CD4-positive, alpha-beta T cell treated with Interleukin-17A for 4 hours (primary cell): ENCODE results near the gene PLCXD1.
"Not testable (repeated sequence)": the region's sequence is repeated elsewhere in the genome, so short reads cannot be mapped to it uniquely, and the experiment has no call there.

Source experiments
- DNase-seq: peaks from one replicate; pipeline ENCODE4 v3.0.0-alpha.2; 2020; ENCODE audit warnings: mixed read lengths

Gene PLCXD1

DNA sequence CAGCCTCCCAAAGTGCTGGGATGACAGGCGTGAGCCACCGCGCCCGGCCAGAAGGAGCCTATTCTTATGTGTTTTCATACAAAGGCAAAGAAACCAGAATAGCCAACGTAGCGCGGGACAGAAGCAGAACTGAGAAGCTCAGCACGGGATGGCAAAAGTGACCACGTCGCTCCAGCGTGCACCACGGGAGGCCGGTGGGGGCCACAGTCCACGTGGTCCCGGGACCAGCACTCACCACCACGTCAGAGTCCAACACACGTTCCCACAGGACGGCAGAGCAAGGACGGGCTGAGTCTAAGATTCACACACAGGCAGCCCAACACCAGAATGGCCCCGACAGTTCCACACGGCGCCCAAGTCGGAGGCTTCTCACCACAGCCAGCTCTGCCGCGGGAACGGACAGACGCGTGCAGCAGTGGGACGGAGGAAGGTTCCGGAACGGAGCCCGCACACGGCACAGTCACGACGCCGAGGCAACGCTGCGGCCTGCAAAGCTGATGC is 56.2 kb downstream of the PLCXD1 start:
- DNase-seq: no peak

- no peak for DNase-seq
These were observed 57.2 kb downstream of the PLCXD1 start for GRCh38 chrX:338281-338835.

DNA sequence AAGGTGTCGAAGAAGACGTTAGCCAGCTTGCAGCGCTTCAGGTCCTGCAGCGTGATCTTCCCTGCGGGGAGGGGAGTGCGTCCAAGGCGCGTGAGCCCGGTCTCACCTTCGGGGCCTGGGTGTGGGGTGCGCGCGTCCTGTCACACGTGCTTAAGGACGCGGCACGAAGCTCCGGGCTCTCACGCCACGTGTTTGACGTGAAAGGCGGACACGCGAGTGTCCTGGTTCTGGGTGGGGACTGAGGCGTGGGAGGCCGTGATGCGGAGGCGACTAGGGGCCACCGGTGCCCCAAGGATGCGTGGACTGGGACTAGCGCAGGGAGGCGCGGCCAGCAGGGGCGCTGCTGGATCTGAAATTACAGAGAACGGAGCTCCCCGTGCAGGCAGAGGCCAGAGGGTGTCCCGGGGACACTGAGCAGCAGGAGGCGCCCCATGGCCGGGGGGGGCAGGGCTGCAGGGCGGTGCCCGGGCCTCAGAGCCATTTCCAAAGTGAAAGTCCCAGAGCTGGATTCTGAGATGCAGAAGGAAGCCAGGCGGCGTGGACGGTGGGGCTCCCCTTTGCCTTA is 57.7 kb downstream of the PLCXD1 start:
- no peak for DNase-seq

GRCh38 chrX:340121-340520 is 58.9 kb downstream of the PLCXD1 start:
- DNase-seq: no peak

GRCh38 chrX:340641-341423 is 59.7 kb downstream of the PLCXD1 start:
- DNase-seq: no peak

DNA sequence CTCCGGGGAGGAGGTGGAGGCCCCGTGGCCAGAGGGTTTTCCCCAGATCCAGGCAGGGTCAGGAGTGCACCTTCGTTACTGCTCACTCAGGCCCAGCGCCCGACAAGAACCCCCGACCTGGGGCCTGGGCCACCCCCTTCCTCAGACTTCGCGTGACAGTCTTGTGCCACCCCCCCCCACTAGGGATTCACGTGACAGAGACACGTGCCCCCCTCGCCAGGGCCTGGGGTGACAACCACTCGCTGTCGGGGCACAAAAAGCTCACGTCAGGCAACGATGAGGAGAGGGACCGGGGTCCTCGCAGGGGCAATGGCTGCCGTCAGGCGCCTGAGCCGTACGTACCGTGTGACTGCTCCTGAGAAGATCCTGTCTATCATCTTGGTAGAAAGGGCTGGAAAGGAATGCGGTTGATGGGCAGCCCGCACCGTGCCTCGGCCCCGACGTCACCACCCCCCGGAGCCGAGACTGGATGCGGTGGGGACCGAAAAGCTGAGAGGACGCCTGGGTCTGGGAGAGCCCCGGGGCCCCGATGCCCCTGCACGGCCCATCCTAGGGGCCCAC is 60.4 kb downstream of the PLCXD1 start:
- no peak for DNase-seq

GRCh38 chrX:344371-344901 is 63.3 kb downstream of the PLCXD1 start:
- DNase-seq: no peak

GRCh38 chrX:345020-345925 is 64.1 kb downstream of the PLCXD1 start:
- no peak for DNase-seq

DNA sequence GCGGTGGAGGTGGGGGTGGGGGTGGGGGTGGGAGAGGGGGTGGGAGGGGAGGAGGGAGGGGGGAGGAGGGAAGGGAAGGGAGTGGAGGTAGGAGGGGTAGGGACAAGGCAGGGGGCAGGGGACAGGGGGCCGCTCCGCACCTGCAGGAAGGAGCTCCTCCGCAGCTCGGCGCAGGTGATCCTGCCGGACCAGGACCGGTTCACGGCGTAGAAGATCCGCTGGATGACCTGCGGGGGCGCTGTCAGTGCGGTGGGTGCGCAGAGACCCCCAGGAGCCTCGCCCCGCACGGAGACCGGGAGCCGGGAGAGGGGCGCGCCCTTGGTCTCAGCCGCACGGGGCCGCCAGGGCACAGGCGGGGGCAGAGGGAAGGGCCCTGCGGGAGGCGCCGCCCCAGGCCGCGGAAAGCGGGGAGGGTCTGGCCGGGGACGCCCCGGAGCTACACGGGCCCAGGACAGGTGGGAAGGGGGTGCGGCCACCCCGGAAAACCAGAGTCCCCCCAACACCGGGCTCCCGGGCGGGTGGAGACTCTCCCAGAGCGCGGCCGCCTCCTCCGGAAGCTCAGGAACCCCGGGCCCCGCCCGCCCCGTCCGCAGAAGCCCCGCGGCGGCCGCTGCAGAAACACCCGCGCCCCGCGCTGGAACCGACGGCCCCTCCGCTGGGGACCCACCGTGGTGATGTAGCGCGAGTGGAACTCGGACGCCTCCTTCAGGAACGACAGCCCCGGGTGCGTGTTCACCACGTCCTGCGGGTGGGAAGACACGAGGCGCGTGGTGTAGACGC is 65.0 kb downstream of the PLCXD1 start:
- no peak for DNase-seq

- no peak for DNase-seq
These were observed 66.4 kb downstream of the PLCXD1 start for GRCh38 chrX:347351-348117.

DNA sequence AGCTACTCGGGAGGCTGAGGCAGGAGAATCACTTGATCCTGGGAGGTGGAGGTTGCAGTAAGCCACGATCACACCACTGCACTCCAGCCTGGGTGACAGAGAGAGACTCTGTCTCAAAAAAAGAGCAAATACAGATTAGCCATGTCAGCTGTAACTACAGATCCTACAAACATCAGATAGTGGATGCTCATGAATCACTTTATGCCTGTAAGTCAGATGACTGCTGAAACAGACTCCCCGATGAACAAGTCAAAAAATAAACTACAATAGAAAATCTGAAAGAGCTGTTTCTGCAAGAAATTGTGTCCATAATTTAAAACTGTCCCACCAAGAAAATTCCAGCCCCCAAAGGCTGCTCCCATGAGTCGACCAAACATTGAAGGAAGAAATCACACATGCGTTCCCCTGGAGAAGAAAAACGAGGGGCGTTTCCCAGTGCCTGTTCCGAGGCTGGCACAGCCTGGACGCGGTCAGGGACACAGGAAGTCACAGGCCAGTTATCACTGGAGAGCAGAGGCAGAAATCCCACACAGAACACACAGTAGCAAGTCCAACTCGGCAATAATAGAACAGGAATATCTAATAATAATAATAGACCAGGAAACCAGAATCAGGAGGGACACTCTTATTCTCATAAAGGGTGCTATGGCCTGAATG is 67.4 kb downstream of the PLCXD1 start:
- no peak for DNase-seq

DNA sequence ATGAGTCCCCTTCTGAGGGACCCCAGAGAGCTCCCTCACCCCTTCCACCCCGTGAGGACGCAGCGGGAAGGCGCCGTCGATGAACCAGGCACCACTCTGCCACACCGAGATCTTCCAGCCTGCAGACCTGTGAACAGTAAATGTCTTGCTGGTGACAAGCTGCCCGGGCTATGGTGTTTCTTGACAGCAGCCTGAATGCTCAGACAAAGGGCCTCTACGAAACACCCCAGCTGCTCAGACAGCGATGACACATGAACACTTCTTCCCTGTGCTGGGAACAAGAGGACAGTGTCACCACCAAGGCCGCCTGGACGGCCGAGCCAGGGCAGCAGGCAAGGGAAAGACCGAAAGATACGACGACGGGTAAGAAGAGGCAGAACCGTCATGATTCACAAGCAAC is 68.0 kb downstream of the PLCXD1 start:
- no peak for DNase-seq

GRCh38 chrX:349702-350101 is 68.5 kb downstream of the PLCXD1 start:
- no peak for DNase-seq

GRCh38 chrX:350148-350533 is 69.0 kb downstream of the PLCXD1 start:
- no peak for DNase-seq

GRCh38 chrX:350534-351323 is 69.5 kb downstream of the PLCXD1 start:
- DNase-seq: no peak

GRCh38 chrX:351324-351641 is 70.1 kb downstream of the PLCXD1 start:
- not testable (repeated sequence) for DNase-seq

- no peak for DNase-seq
These were observed 70.6 kb downstream of the PLCXD1 start for GRCh38 chrX:351736-352135.

DNA sequence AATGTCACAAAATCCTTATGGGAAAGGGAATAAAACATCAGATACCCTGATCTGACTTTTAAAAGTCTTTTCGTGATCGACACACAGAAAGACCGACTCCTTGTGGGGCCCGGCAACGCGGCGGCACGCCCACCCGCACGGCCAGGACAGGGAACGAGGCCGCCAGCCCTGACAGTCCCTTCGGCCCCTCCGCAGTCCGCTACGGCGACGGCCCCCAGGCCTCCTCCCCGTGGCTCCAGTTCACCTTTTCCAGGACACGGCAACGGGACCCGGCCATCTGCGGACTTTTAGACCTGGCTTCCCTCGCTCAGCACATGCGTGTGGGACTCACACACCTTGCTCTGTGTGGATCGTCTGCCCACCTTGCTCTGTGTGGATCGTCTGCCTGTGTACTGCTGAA is 71.0 kb downstream of the PLCXD1 start:
- no peak for DNase-seq

DNA sequence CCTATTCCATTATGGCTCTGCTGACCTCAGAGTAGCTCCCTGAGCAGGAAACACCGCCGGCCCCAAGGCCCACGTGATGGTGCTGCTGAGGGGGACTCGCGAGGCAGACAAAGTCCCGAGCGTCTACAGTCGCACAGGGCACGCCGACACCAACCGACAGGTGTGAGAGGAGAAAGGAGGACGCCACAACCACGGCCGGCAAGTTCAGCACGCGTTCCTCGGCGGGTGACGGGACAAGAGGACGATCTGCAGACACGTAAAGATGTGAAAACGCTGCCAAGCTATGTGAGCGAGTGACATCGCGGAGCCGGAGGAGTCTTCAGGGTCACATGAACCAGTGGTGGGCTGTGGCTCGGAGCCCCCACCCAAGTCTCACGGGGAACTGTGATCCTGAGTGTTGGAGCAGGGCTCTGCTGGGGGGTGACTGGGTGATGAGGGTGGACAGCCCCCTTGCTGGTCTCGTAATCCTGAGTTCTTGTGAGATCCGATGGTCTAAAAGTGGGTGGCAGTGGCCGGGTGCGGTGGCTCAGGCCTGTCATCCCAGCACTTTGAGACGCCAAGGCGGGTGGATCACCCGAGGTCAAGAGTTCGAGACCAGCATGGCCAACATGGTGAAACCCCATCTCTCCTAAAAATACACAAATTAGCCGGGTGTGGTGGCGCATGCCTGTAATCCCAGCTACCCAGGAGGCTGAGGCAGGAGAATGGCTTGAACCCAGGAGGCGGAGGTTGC is 71.6 kb downstream of the PLCXD1 start:
- no peak for DNase-seq
